Cardiac fibroblast (primary cell): ENCODE data around the gene GAD1.

Experiments
- DNase-seq, 2 donors: peaks; one replicate each; pipeline versions ENCODE4 v3.0.0 to v3.0.0-alpha.2; 2010; ENCODE audit warnings: low read depth in 2 of 2
- H3K4me3 ChIP-seq, 2 donors: replicated peaks in 1 of 2; 1 replicate in 1 of 2; 2 replicates in 1 of 2; pipeline ENCODE4 v1.5.1; 2011; ENCODE audit warnings: low read depth in 2 of 2, low read length in 2 of 2, mild to moderate bottlenecking in 2 of 2, moderate library complexity in 1 of 2
- TF ChIP-seq, protein P1 (sequence below): IDR thresholded peaks from one replicate; pipeline ENCODE4 v1.5.1; 2011; ENCODE audit warnings: low read depth, mild to moderate bottlenecking, low read length, inconsistent platforms

GAD1 gene

DNA sequence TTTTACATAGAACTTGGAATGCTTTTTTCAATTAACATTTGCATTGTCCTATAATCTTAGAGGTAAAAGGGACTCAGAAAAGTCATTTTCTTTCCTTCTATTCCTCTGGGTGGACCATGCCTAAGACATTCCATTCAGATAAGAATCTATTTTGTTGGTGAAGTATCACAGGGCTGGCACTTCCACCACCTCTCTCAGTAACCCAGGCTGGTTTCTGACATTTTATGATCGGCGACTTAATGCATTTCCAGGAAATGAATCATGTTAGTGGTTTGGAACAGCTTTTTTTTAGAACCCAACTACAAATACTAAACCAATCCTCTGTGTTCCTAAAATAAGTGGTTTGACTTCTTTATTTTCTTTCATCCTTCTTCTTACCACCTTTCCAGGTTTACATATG lies 27.0 kb downstream of the GAD1 start:
- TF ChIP-seq, protein P1, sequence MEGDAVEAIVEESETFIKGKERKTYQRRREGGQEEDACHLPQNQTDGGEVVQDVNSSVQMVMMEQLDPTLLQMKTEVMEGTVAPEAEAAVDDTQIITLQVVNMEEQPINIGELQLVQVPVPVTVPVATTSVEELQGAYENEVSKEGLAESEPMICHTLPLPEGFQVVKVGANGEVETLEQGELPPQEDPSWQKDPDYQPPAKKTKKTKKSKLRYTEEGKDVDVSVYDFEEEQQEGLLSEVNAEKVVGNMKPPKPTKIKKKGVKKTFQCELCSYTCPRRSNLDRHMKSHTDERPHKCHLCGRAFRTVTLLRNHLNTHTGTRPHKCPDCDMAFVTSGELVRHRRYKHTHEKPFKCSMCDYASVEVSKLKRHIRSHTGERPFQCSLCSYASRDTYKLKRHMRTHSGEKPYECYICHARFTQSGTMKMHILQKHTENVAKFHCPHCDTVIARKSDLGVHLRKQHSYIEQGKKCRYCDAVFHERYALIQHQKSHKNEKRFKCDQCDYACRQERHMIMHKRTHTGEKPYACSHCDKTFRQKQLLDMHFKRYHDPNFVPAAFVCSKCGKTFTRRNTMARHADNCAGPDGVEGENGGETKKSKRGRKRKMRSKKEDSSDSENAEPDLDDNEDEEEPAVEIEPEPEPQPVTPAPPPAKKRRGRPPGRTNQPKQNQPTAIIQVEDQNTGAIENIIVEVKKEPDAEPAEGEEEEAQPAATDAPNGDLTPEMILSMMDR, result no peak
- peak; percentile 15 to 56 for DNase-seq
- no peak overlapping the region for H3K4me3 ChIP-seq

DNA sequence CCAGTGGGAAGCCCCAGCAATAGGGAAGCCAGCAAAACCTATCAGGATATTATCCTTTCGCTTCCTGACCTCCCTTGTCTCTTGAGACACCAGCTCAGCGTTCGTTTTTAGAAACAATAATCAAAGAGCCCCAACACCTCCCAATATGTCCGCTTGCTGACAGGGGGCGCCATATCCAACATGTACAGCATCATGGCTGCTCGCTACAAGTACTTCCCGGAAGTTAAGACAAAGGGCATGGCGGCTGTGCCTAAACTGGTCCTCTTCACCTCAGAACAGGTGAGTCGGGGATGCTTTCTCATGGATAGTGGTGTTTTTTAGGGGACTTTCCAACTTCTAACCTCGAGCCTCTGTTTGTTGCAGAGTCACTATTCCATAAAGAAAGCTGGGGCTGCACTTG lies 28.7 kb downstream of the GAD1 start:
- TF ChIP-seq, protein P1, result no peak
- DNase-seq, result no peak
- H3K4me3 ChIP-seq, result no peak overlapping the region

DNA sequence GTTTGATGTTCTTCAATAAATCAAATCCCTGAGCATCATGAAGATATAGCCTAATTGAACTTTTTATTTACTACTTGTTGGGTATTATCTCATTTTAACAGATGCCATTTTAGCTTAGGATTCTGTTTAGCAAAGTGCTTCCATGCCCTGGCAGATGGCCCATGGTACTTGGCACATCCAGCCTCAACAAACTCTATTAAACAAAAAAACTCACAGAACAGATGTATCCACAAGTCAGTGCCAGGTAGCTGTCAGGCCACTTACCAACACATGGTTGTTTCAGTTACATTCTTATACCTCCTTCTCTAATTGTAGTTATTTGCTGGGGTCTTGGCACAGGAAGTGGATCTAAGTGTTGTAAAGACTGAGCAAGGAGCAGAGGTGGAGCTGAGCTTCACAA lies 29.6 kb downstream of the GAD1 start:
- TF ChIP-seq, protein P1, result no peak

DNA sequence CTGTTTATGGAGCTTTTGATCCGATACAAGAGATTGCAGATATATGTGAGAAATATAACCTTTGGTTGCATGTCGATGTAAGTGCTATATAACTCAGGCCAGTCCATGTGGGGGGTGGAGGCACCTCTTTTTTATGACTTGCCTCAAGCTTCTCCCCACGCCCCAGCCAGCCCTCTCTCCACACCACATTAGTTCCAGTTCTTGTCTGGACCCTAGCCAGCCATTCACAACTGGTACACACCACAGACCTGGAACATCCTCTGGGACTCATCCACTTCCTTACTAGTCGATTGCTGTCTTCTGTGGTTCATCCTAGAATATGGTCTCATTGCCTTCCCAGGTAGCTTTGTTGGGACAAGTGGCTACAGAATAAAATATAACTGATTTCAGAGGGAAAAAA lies 31.0 kb downstream of the GAD1 start:
- TF ChIP-seq, protein P1, result no peak
- H3K4me3 ChIP-seq, result no peak overlapping the region
- DNase-seq, result no peak

More for the DNA sequence above, 29.6 kb downstream of the GAD1 start:
- no peak overlapping the region for H3K4me3 ChIP-seq
- DNase-seq, result no peak

DNA sequence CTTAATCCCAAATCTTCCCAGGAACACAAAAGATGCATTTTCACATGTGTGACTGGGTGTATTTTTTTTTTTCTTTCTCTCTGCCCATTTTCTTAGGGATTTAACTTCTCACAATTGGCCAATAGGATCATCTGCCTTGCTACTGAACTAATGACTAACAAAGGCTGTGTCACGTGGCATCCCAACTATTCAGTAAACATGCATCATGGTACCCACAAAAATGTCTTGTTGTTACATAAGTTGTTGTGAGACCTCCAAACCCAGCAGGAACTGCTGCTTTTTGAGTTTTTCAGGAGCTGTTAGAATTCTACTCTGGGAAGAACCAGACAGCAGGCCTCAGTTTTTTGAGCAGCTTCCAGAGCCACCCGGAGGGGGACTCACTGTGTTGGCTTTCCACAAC lies 31.9 kb downstream of the GAD1 start:
- no peak overlapping the region for H3K4me3 ChIP-seq
- TF ChIP-seq, protein P1, result no peak
- peak; percentile 29 to 74 for DNase-seq

DNA sequence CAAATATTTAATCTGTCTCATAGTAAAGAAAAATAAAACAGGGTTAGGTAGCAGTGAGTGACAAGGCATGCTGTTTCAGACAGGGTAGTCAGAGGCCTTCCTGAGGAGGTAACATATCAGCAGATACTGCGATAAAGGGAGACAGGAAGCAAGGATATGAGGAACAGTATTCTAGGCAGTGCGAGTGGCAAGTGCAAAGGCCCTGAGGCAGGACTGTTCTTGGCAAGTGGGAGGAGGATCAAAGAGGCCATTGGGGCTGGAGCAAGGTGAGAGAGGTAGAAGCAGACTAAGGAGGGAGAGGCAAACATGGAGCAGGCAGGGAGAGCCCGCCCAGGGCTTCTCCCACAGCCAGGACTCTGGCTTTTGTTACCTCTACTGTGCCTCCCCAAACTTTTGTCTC lies 33.6 kb downstream of the GAD1 start:
- DNase-seq, result no peak
- TF ChIP-seq, protein P1, result no peak
- H3K4me3 ChIP-seq, result no peak overlapping the region

DNA sequence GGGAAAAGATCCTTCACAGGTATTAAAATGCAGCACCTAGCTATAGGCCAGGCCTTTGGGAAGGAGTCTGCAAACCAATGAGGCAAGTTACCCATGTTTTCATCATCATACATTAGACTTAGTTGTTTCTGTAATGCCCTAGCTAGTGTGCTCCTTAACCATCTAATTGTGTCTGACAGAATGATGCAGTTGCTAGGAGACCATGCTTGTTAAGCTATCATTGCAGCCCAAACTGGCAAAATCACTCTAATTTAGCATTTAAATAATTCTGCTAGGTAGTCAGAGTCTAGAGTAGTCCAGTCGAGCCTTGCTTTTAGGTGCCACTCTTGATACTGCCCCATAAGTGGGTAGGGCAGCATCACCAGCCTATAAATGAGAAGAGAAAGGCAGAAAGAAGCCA lies 34.9 kb downstream of the GAD1 start:
- H3K4me3 ChIP-seq, result no peak overlapping the region
- DNase-seq, result no peak
- TF ChIP-seq, protein P1, result no peak
